Stomach (tissue), 4 donors: Measurements from ENCODE around the gene PALS1.

Experiments
- POLR2AphosphoS5 ChIP-seq, 3 donors: sonication (generic); formaldehyde crosslinking; IDR thresholded peaks; one replicate each; pipeline ENCODE4 v1.6.1; 2016; ENCODE audit warnings: antibody characterized with exemption in 3 of 3
- TF ChIP-seq, protein P1 (sequence below), 7 experiments: fragments of 450-650 bp in 4 of 7; fragments of 200-600 bp in 3 of 7; sonication (generic) in 3 of 7; IDR thresholded peaks; one replicate each; pipeline ENCODE4 v1.5.1; 2016 to 2019; ENCODE audit warnings: antibody characterized with exemption in 7 of 7, control low read depth in 2 of 7, mild to moderate bottlenecking in 1 of 7

GRCh38 chr14:67257906-67258305 lies 16.7 kb downstream of the PALS1 start:
- TF ChIP-seq, protein P1, sequence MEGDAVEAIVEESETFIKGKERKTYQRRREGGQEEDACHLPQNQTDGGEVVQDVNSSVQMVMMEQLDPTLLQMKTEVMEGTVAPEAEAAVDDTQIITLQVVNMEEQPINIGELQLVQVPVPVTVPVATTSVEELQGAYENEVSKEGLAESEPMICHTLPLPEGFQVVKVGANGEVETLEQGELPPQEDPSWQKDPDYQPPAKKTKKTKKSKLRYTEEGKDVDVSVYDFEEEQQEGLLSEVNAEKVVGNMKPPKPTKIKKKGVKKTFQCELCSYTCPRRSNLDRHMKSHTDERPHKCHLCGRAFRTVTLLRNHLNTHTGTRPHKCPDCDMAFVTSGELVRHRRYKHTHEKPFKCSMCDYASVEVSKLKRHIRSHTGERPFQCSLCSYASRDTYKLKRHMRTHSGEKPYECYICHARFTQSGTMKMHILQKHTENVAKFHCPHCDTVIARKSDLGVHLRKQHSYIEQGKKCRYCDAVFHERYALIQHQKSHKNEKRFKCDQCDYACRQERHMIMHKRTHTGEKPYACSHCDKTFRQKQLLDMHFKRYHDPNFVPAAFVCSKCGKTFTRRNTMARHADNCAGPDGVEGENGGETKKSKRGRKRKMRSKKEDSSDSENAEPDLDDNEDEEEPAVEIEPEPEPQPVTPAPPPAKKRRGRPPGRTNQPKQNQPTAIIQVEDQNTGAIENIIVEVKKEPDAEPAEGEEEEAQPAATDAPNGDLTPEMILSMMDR (IDR thresholded peaks at IDR 0.05): no peak
- no peak for TF ChIP-seq POLR2AphosphoS5 (IDR thresholded peaks at IDR 0.05)
